GM10847 (cell line): Measurements from ENCODE around the gene ACSM5.

ENCODE experiments used
- POLR2A ChIP-seq: IDR thresholded peaks from 2 replicates; pipeline ENCODE4 v1.6.1; 2011; ENCODE audit not compliant: insufficient read length; ENCODE audit errors: extremely low read depth

The ACSM5 gene

GRCh38 chr16:20391045-20391444 is 18.3 kb upstream of the ACSM5 start:
- no peak for TF ChIP-seq POLR2A

GRCh38 chr16:20393801-20394577 is 15.3 kb upstream of the ACSM5 start:
- TF ChIP-seq POLR2A = no peak

- TF ChIP-seq POLR2A = no peak
These were observed 13.4 kb upstream of the ACSM5 start for GRCh38 chr16:20395946-20396345.

GRCh38 chr16:20396846-20397467 is 12.4 kb upstream of the ACSM5 start:
- no peak for TF ChIP-seq POLR2A

- no peak for TF ChIP-seq POLR2A
These were observed 11.8 kb upstream of the ACSM5 start for GRCh38 chr16:20397468-20398074.

- TF ChIP-seq POLR2A = no peak
These were observed 10.7 kb upstream of the ACSM5 start for GRCh38 chr16:20398603-20399002.

- no peak for TF ChIP-seq POLR2A
These were observed 10.1 kb upstream of the ACSM5 start for GRCh38 chr16:20399185-20399584.

GRCh38 chr16:20401066-20401465 is 8.3 kb upstream of the ACSM5 start:
- TF ChIP-seq POLR2A = no peak

GRCh38 chr16:20401475-20402016 is 7.8 kb upstream of the ACSM5 start:
- no peak for TF ChIP-seq POLR2A

GRCh38 chr16:20402651-20403050 is 6.7 kb upstream of the ACSM5 start:
- TF ChIP-seq POLR2A = no peak

- TF ChIP-seq POLR2A = no peak
These were observed 4.7 kb upstream of the ACSM5 start, which contains the start of gene PDILT for GRCh38 chr16:20404637-20405036. Gene PDILT (minus strand): TSS chr16:20404737. CDS start chr16:20399300, 5,437 bp downstream.

GRCh38 chr16:20410121-20410723 is 888 bp downstream of the ACSM5 start:
- TF ChIP-seq POLR2A = no peak

GRCh38 chr16:20411055-20411454 is 1.7 kb downstream of the ACSM5 start:
- no peak for TF ChIP-seq POLR2A

GRCh38 chr16:20415541-20415940 is 6.2 kb downstream of the ACSM5 start:
- TF ChIP-seq POLR2A = no peak

GRCh38 chr16:20424129-20424866 is 15.0 kb downstream of the ACSM5 start:
- no peak for TF ChIP-seq POLR2A
